HepG2 (cell line): ENCODE results near the gene ALX4. TPM values are rescaled to one million over a fixed set of nuclear protein-coding genes. Genes with fewer than 3 reads are reported as not detected.

ENCODE experiments used
- ATAC-seq: fragments of 200-7000 bp; cut with Tn5 transposase; 3 replicates; pipeline ENCODE4 v1.9.1; 2020; ENCODE audit warnings: mild to moderate bottlenecking, moderate library complexity
- BruUV-seq: library from RNA; stranded (reverse); fragments of 400-500 nt; replicated peaks from 2 replicates; lab custom pipeline; 2021; lab: Mats Ljungman, UMichigan
- CTCF ChIA-PET: fragments of 300-600 bp; formaldehyde crosslinking; extraction: SDS; loops from one replicate; lab custom pipeline; 2021; ENCODE audit warnings: low total read pairs, inconsistent platforms, low intra/inter-chr PET ratio; lab: Yijun Ruan, JAX
- POLR2A ChIA-PET: fragments of 350-600 bp; sonication (Branson Sonifier 250); formaldehyde crosslinking; loops from one replicate; lab custom pipeline; 2020; ENCODE audit warnings: antibody characterized with exemption, inconsistent platforms; lab: Yijun Ruan, JAX
- DNase-seq: peaks from one replicate; pipeline ENCODE4 v3.0.0-alpha.2; 2015; ENCODE audit warnings: low spot score
- FAIRE-seq: peaks from 3 replicates; lab custom pipeline; 2011; peaks lifted over from hg19 to GRCh38; lab: Jason Lieb, UNC
- H2AFZ ChIP-seq: one replicate; pipeline ENCODE4 v1.6.1; 2011; ENCODE audit warnings: low read length, inconsistent platforms
- H3K27ac ChIP-seq: fragments of 300-600 bp; 3 replicates; pipeline ENCODE4 v1.8.0; 2011; ENCODE audit warnings: mixed run types, mild to moderate bottlenecking, mixed read lengths, low read length, inconsistent platforms; ENCODE audit not compliant: insufficient read depth; ENCODE audit errors: extremely low read length
- H3K27me3 ChIP-seq, 2 experiments: fragments of 200-600 bp in 1 of 2; 2 replicates in 1 of 2; 3 replicates in 1 of 2; pipeline versions ENCODE4 v1.6.0 to v1.8.0; 2011; ENCODE audit warnings: low read length in 2 of 2, mild to moderate bottlenecking in 2 of 2, moderate library complexity in 2 of 2, inconsistent platforms in 1 of 2; ENCODE audit not compliant: insufficient read depth in 2 of 2, control insufficient read depth in 1 of 2
- H3K36me3 ChIP-seq, 2 experiments: fragments of 200-600 bp in 1 of 2; replicated peaks in 1 of 2; 2 replicates in 1 of 2; 3 replicates in 1 of 2; pipeline versions ENCODE4 v1.5.1 to v1.8.0; 2011; ENCODE audit warnings: low read length in 2 of 2, inconsistent platforms in 1 of 2; ENCODE audit not compliant: insufficient read depth in 2 of 2, control insufficient read depth in 1 of 2
- H3K4me1 ChIP-seq: 2 replicates; pipeline ENCODE4 v1.5.1; 2012; ENCODE audit warnings: low read length, inconsistent platforms; ENCODE audit not compliant: insufficient read depth
- H3K4me2 ChIP-seq: 2 replicates; pipeline ENCODE4 v1.6.0; 2011; ENCODE audit warnings: low read depth, low read length, inconsistent platforms
- H3K4me3 ChIP-seq, 3 experiments: fragments of 200-600 bp in 1 of 3; sonication (generic), shearing (Covaris generic) in 1 of 3; replicated peaks in 1 of 3; 2 replicates each; pipeline ENCODE4 v1.5.1; 2011 to 2016; ENCODE audit warnings: low read length in 3 of 3, inconsistent platforms in 2 of 3, low read depth in 2 of 3, mild to moderate bottlenecking in 2 of 3, control low read depth in 1 of 3, mixed read lengths in 1 of 3; ENCODE audit not compliant: insufficient read depth in 1 of 3
- H3K79me2 ChIP-seq: one replicate; pipeline ENCODE4 v1.6.1; 2011; ENCODE audit warnings: low read length, inconsistent platforms; ENCODE audit not compliant: insufficient read depth
- H3K9ac ChIP-seq: 2 replicates; pipeline ENCODE4 v1.6.0; 2011; ENCODE audit warnings: mild to moderate bottlenecking, low read depth, low read length, inconsistent platforms; ENCODE audit not compliant: insufficient read depth
- H3K9me3 ChIP-seq: 2 replicates; pipeline ENCODE4 v1.5.1; 2012; ENCODE audit warnings: mild to moderate bottlenecking, low read length
- H4K20me1 ChIP-seq: 2 replicates; pipeline ENCODE4 v1.6.0; 2011; ENCODE audit warnings: inconsistent platforms, mild to moderate bottlenecking, low read length, moderate library complexity; ENCODE audit not compliant: insufficient read depth
- DZIP1 ChIP-seq: sonication (generic); formaldehyde crosslinking; IDR thresholded peaks from 2 replicates; pipeline ENCODE4 v1.5.0; 2020; ENCODE audit warnings: mild to moderate bottlenecking, missing genetic modification reagents
- ETV6 ChIP-seq: sonication (generic); formaldehyde crosslinking; conservative IDR thresholded peaks from 2 replicates; pipeline ENCODE4 v1.4.0; 2020; ENCODE audit warnings: missing genetic modification reagents
- GTF2F1 ChIP-seq: fragments of 150-350 bp; IDR thresholded peaks from 2 replicates; pipeline ENCODE4 v1.6.1; 2014; ENCODE audit warnings: low read length
- GTF3A ChIP-seq: sonication (generic); formaldehyde crosslinking; conservative IDR thresholded peaks from 2 replicates; pipeline ENCODE4 v1.4.0; 2020; ENCODE audit warnings: mild to moderate bottlenecking, missing genetic modification reagents
- HNRNPK ChIP-seq: fragments of 200-400 bp; formaldehyde crosslinking; IDR thresholded peaks from 2 replicates; pipeline ENCODE4 v1.6.1; 2018; ENCODE audit warnings: low read length, low read depth, moderate library complexity, mild to moderate bottlenecking; ENCODE audit not compliant: poor library complexity, severe bottlenecking
- NFRKB ChIP-seq: fragments of 450-650 bp; IDR thresholded peaks from 2 replicates; pipeline ENCODE4 v1.6.1; 2017
- NKX3-1 ChIP-seq: sonication (generic); formaldehyde crosslinking; IDR thresholded peaks from 2 replicates; pipeline ENCODE4 v1.5.0; 2020; ENCODE audit warnings: missing genetic modification reagents
- POLR2AphosphoS2 ChIP-seq: IDR thresholded peaks from 2 replicates; pipeline ENCODE4 v1.6.1; 2011; ENCODE audit warnings: low read depth, low read length, improper control_type of control experiment
- TAF15 ChIP-seq: fragments of 200-400 bp; formaldehyde crosslinking; IDR thresholded peaks from one replicate; pipeline ENCODE4 v1.6.1; 2018; ENCODE audit warnings: mild to moderate bottlenecking, low read depth, low read length; ENCODE audit not compliant: poor library complexity, severe bottlenecking
- ZNF275 ChIP-seq: sonication (generic); formaldehyde crosslinking; IDR thresholded peaks from 2 replicates; pipeline ENCODE4 v1.8.0; 2022; ENCODE audit warnings: missing genetic modification reagents, mild to moderate bottlenecking, inconsistent platforms, borderline replicate concordance
- ZNF577 ChIP-seq: sonication (generic); formaldehyde crosslinking; IDR thresholded peaks from 2 replicates; pipeline ENCODE4 v1.4.0; 2020; ENCODE audit warnings: mild to moderate bottlenecking, low read depth, missing genetic modification reagents, borderline replicate concordance
- ZNF672 ChIP-seq: sonication (generic); formaldehyde crosslinking; IDR thresholded peaks from 2 replicates; pipeline ENCODE4 v1.8.1; 2022; ENCODE audit warnings: missing genetic modification reagents
- WGBS: methylation state at CpG from one replicate; pipeline ENCODE4 v1.1.6; 2017; ENCODE audit warnings: low lambda C conversion rate; 5-methylcytosine and 5-hydroxymethylcytosine counted together
- in situ Hi-C: cut with HindIII; loops from 2 replicates; pipeline ENCODE4 v1.10.0; 2017; ENCODE audit warnings: low pct_unique_long_range_greater_than_20kb; ENCODE audit not compliant: extremely low pct_ligation_motif_present
- intact Hi-C: fragments of 100-400 bp; cut with micrococcal nuclease; formaldehyde crosslinking; loops from one replicate; pipeline ENCODE4 v1.10.0; 2022; ENCODE audit not compliant: unreplicated experiment
- polyA plus RNA-seq, 8 experiments: library from polyadenylated mRNA; depleted of rRNA in 3 of 8; stranded (reverse) in 7 of 8; unstranded in 1 of 8; fragments of >200 nt; fragmentation: Illumina TruSeq in 4 of 8; extraction: Trizol in 4 of 8; gene quantifications; 2 replicates each; pipeline versions ENCODE4 v1.2.1 to v1.2.3, GENCODE V29; 2011 to 2016; ENCODE audit warnings: low read depth in 4 of 8, missing spikeins in 1 of 8, mixed read lengths in 1 of 8; ENCODE audit not compliant: insufficient read depth in 1 of 8
- total RNA-seq, 5 experiments: library from RNA; depleted of rRNA; stranded (reverse); fragments of >200 nt; fragmentation: Illumina TruSeq; extraction: Trizol; gene quantifications; 2 replicates each; pipeline ENCODE4 v1.2.3, GENCODE V29; 2016; ENCODE audit warnings: low read depth in 1 of 5

The ALX4 gene
- total and polyA plus RNA-seq, 2 of the 13 experiments (the other 11 are each of a cell fraction or from before 2014, with no cell fraction given) = not detected

GRCh38 chr11:44314733-44315132 lies 4.8 kb upstream of the ALX4 start:
- WGBS = 19% methylated on average over 2 of the region's 2 CpGs
- H3K79me2 ChIP-seq = no peaks in the 10 kb centered on the region
- BruUV-seq = no TSS peak
- no peak overlapping the region for H3K4me3 ChIP-seq
- intact Hi-C loops (no loop called here), in situ Hi-C loops (loop anchor here (25.0 kb wide), 2 partner anchors 98 to 573 kb away; no protein-coding TSS in a partner anchor)
- H3K36me3 ChIP-seq = no peaks in the 10 kb centered on the region
- no peaks in the 10 kb centered on the region for H3K9me3 ChIP-seq
- ATAC-seq = no peak
- no peak overlapping the region for H3K9ac ChIP-seq
- ChIA-PET POLR2A (no interaction called here), CTCF (no interaction called here)
- H3K27ac ChIP-seq = no peak overlapping the region
- peaks cover 17% of the 10 kb centered on the region for H3K4me1 ChIP-seq
- H3K27me3 ChIP-seq = peaks cover 19 to 90% of the 10 kb centered on the region in 2 experiments
- TF ChIP-seq HNRNPK = no peak
- no peak for TF ChIP-seq ZNF577 (CRISPR knock-in tag)
- TF ChIP-seq GTF3A (CRISPR knock-in tag) = no peak
- no peak for TF ChIP-seq POLR2AphosphoS2
- no peak for TF ChIP-seq ZNF275
- TF ChIP-seq NKX3-1 (CRISPR knock-in tag) = no peak
- no peak for TF ChIP-seq DZIP1 (CRISPR knock-in tag)
- no peak for TF ChIP-seq NFRKB
- TF ChIP-seq TAF15 = no peak
- TF ChIP-seq GTF2F1 = no peak
- TF ChIP-seq ETV6 (CRISPR knock-in tag) = no peak
- no peak for TF ChIP-seq ZNF672 (CRISPR knock-in tag)
- 0 out of 2 replicates have a peak, but pooled peaks cover 2% of the 10 kb centered on the region for H4K20me1 ChIP-seq
- H3K4me2 ChIP-seq = no peak overlapping the region
- no peak overlapping the region for H2AFZ ChIP-seq
- no peak for DNase-seq
- no peak for FAIRE-seq
